Measurements from ENCODE around the gene OR2AE1.

- TF ChIP-seq CTCF (IDR thresholded peaks at IDR 0.05; ENCODE audit: low read length), result no peak
- no peak for TF ChIP-seq EZH2 (IDR thresholded peaks at IDR 0.05; ENCODE audit: borderline replicate concordance, low read length)
Observed at GRCh38 chr7:99893280-99893679, 16.4 kb upstream of the OR2AE1 start.

Data from OCI-LY1 (cell line).